GM19240 (cell line): ENCODE results near the gene MYZAP.

Source experiments
- DNase-seq: peaks from one replicate; pipeline ENCODE4 v3.0.0; 2011; ENCODE audit warnings: low spot score; ENCODE audit not compliant: insufficient read length

Gene MYZAP

GRCh38 chr15:57625703-57626448 is 34.2 kb downstream of the MYZAP start:
- no peak for DNase-seq

GRCh38 chr15:57626713-57627440 is 35.2 kb downstream of the MYZAP start:
- no peak for DNase-seq

GRCh38 chr15:57631386-57632110 is 39.8 kb downstream of the MYZAP start:
- no peak for DNase-seq

- no peak for DNase-seq
Observed at GRCh38 chr15:57634290-57634689, 42.6 kb downstream of the MYZAP start.

GRCh38 chr15:57635300-57635909 is 43.7 kb downstream of the MYZAP start:
- no peak for DNase-seq

- no peak for DNase-seq
Observed at GRCh38 chr15:57637846-57638245, 46.1 kb downstream of the MYZAP start.

GRCh38 chr15:57639306-57639705 is 47.6 kb downstream of the MYZAP start:
- no peak for DNase-seq

GRCh38 chr15:57640930-57641682 is 49.4 kb downstream of the MYZAP start:
- no peak for DNase-seq

- no peak for DNase-seq
Observed at GRCh38 chr15:57643826-57644225, 52.1 kb downstream of the MYZAP start.

- DNase-seq, result no peak
Observed at GRCh38 chr15:57646087-57646486, 54.4 kb downstream of the MYZAP start.

- no peak for DNase-seq
Observed at GRCh38 chr15:57647071-57647790, 55.5 kb downstream of the MYZAP start.

- no peak for DNase-seq
Observed at GRCh38 chr15:57647791-57648130, 56.1 kb downstream of the MYZAP start.

GRCh38 chr15:57649138-57649537 is 57.4 kb downstream of the MYZAP start:
- no peak for DNase-seq

- DNase-seq, result no peak
Observed at GRCh38 chr15:57651445-57651844, 59.7 kb downstream of the MYZAP start.

GRCh38 chr15:57652481-57652880 is 60.8 kb downstream of the MYZAP start:
- DNase-seq, result no peak

GRCh38 chr15:57654153-57654852 is 62.6 kb downstream of the MYZAP start:
- no peak for DNase-seq

GRCh38 chr15:57655053-57655452 is 63.3 kb downstream of the MYZAP start:
- no peak for DNase-seq

- DNase-seq, result no peak
Observed at GRCh38 chr15:57655809-57656208, 64.1 kb downstream of the MYZAP start.

GRCh38 chr15:57656434-57656833 is 64.7 kb downstream of the MYZAP start:
- DNase-seq, result no peak

- no peak for DNase-seq
Observed at GRCh38 chr15:57657619-57658018, 65.9 kb downstream of the MYZAP start.
